ENCODE data around the gene ARHGDIB. TPM values are rescaled to one million over a fixed set of nuclear protein-coding genes. Genes with fewer than 3 reads are reported as not detected.

ARHGDIB gene
- total and polyA plus RNA-seq, 2 of the 4 experiments (the other 2 are of a cell fraction) = 24.9 to 30.7 TPM

GRCh38 chr12:14942196-14942931 is 19.0 kb downstream of the ARHGDIB start:
- no peak overlapping the region for H3K14ac ChIP-seq (replicated peaks; ENCODE audit: low read depth, low read length)
- H3K4me1 ChIP-seq (ENCODE audit: control insufficient read depth, insufficient read depth, low read length) = 0 out of 2 replicates have a peak, but pooled peaks cover 2% of the 10 kb centered on the region
- no peaks in the 10 kb centered on the region for H3K79me1 ChIP-seq (ENCODE audit: low read depth in 1 of 2, low read length in 2 of 2)
- H3K36me3 ChIP-seq (ENCODE audit: control insufficient read depth, insufficient read depth, low read length) = no peaks in the 10 kb centered on the region
- ATAC-seq (ENCODE audit: low read depth) = no peak
- H2AFZ ChIP-seq (replicated peaks; ENCODE audit: low read length, poor library complexity) = no peak overlapping the region
- no peak overlapping the region for H2BK15ac ChIP-seq (ENCODE audit: low read depth, low read length)
- in situ Hi-C loops (cut with MboI; ENCODE audit: low sequenced_read_pairs) (no loop called here), dilution Hi-C loops (cut with HindIII; ENCODE audit: low sequenced_read_pairs, unreplicated experiment) (no loop called here), intact Hi-C loops (cut with micrococcal nuclease) (no loop called here)
- POLR2A ChIA-PET (ENCODE audit: unreplicated experiment) = no interaction called here
- H2AK9ac ChIP-seq (replicated peaks; ENCODE audit: low read depth, low read length, poor library complexity) = no peak overlapping the region
- 100% methylated on average over 1 of the region's 12 CpGs; no CpG with 5 or more reads in 1 of the 2 experiments for WGBS, 2 experiments (ENCODE audit: extremely low coverage in 2 of 2, insufficient read length in 1 of 2)
- no peak overlapping the region for H3K4me3 ChIP-seq (ENCODE audit: insufficient read depth, low read depth, low read length)
- no peaks in the 10 kb centered on the region for H3K9me3 ChIP-seq (ENCODE audit: control insufficient read depth, insufficient read depth, low read length)
- no peak overlapping the region for H3K18ac ChIP-seq (ENCODE audit: low read depth, low read length)
- no peak overlapping the region for H3K9ac ChIP-seq (ENCODE audit: low read depth, low read length)
- DNase-seq = no peak
- no peak overlapping the region for H2AK5ac ChIP-seq (ENCODE audit: low read depth, low read length)
- CTCF ChIA-PET = no interaction called here
- TF ChIP-seq CHD1 (IDR thresholded peaks at IDR 0.05; ENCODE audit: low read depth, low read length) (no peak), SMC3 (IDR thresholded peaks at IDR 0.05; ENCODE audit: low read depth, low read length) (no peak), CEBPB (IDR thresholded peaks at IDR 0.05; ENCODE audit: low read depth, low read length) (no peak), CTCF (conservative IDR thresholded peaks at IDR 0.05; ENCODE audit: low read depth, low read length) (no peak), RFX5 (IDR thresholded peaks at IDR 0.05; ENCODE audit: low read depth, low read length) (no peak), MXI1 (IDR thresholded peaks at IDR 0.05; ENCODE audit: borderline replicate concordance, low read depth, low read length) (no peak), USF2 (IDR thresholded peaks at IDR 0.05; ENCODE audit: low read depth, low read length) (no peak), RCOR1 (IDR thresholded peaks at IDR 0.05; ENCODE audit: insufficient replicate concordance, low read length) (no peak), RAD21 (IDR thresholded peaks at IDR 0.05; ENCODE audit: low read length) (no peak), BHLHE40 (IDR thresholded peaks at IDR 0.05; ENCODE audit: low read depth, low read length) (no peak), MAZ (IDR thresholded peaks at IDR 0.05; ENCODE audit: borderline replicate concordance, low read depth, low read length) (no peak), MAFK (IDR thresholded peaks at IDR 0.05; ENCODE audit: low read depth, low read length) (no peak), FOS (IDR thresholded peaks at IDR 0.05; ENCODE audit: low read depth, low read length) (no peak), POLR2A (IDR thresholded peaks at IDR 0.05; ENCODE audit: low read depth, low read length) (no peak), NFE2L2 (IDR thresholded peaks at IDR 0.05; ENCODE audit: low read depth, low read length) (no peak)
- TF ChIP-seq, protein P1, sequence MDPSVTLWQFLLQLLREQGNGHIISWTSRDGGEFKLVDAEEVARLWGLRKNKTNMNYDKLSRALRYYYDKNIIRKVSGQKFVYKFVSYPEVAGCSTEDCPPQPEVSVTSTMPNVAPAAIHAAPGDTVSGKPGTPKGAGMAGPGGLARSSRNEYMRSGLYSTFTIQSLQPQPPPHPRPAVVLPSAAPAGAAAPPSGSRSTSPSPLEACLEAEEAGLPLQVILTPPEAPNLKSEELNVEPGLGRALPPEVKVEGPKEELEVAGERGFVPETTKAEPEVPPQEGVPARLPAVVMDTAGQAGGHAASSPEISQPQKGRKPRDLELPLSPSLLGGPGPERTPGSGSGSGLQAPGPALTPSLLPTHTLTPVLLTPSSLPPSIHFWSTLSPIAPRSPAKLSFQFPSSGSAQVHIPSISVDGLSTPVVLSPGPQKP (IDR thresholded peaks at IDR 0.05; ENCODE audit: borderline replicate concordance, low read depth, low read length) = no peak
- no peaks in the 10 kb centered on the region for H3K9me1 ChIP-seq (ENCODE audit: insufficient read depth, low read length)
- H4K8ac ChIP-seq (ENCODE audit: low read depth in 2 of 2, low read length in 2 of 2) = no peak overlapping the region
- no peak overlapping the region for H3K23ac ChIP-seq (ENCODE audit: low read depth, low read length)
- no peak overlapping the region for H4K5ac ChIP-seq (ENCODE audit: low read depth, low read length)
- H3K27me3 ChIP-seq (ENCODE audit: control insufficient read depth, insufficient read depth, low read length) = no peaks in the 10 kb centered on the region
- no peak overlapping the region for H4K91ac ChIP-seq (ENCODE audit: insufficient read depth, low read depth, low read length)
- no peak overlapping the region for H2BK20ac ChIP-seq (ENCODE audit: low read depth, low read length)
- no peak overlapping the region for H2BK120ac ChIP-seq (ENCODE audit: low read depth, low read length)
- H3K56ac ChIP-seq (ENCODE audit: extremely low read depth, insufficient read depth, low read length) = no peak overlapping the region
- H3K27ac ChIP-seq (ENCODE audit: insufficient read depth, low read length) = no peak overlapping the region
- no TSS peak for BruUV-seq (replicated peaks)
- H4K20me1 ChIP-seq (ENCODE audit: insufficient read depth, low read length) = no peaks in the 10 kb centered on the region
- H3K4ac ChIP-seq (ENCODE audit: low read depth, low read length) = no peak overlapping the region
- H2BK5ac ChIP-seq (ENCODE audit: low read depth, low read length, poor library complexity, severe bottlenecking) = no peak overlapping the region
- no peak overlapping the region for H3K4me2 ChIP-seq (ENCODE audit: low read depth, low read length)
